Activated CD8-positive, alpha-beta T cell treated with anti-CD3 and anti-CD28 coated beads, Interleukin-2, amount 10 ng/mL, durations not matched to agents 7 days and 5 days (primary cell): ENCODE measurements around the gene MAGEB18. TPM values are rescaled to one million over a fixed set of nuclear protein-coding genes. Genes with fewer than 3 reads are reported as not detected.

Experiments used
- ATAC-seq: fragments of 150-1000 bp; cut with Tn5 transposase; one replicate; pipeline ENCODE4 v1.10.0; 2021; ENCODE audit warnings: moderate library complexity
- CTCF ChIA-PET: fragments of 350-600 bp; sonication (Branson Sonifier 250); formaldehyde crosslinking; loops from one replicate; lab custom pipeline; 2021; ENCODE audit warnings: antibody characterized with exemption; lab: Charles Lee
- POLR2A ChIA-PET: fragments of 350-600 bp; sonication (Branson Sonifier 250); formaldehyde crosslinking; loops from one replicate; lab custom pipeline; 2021; ENCODE audit warnings: antibody characterized with exemption; lab: Charles Lee
- DNase-seq: peaks from one replicate; pipeline ENCODE4 v3.0.0-alpha.2; 2020
- H3K27ac Mint-ChIP-seq: one replicate; pipeline ENCODE4 v1.8.0; 2021; ENCODE audit warnings: mild to moderate bottlenecking, mixed read lengths
- H3K27me3 Mint-ChIP-seq: one replicate; pipeline ENCODE4 v1.8.0; 2021; ENCODE audit warnings: low read depth, mixed read lengths
- H3K36me3 Mint-ChIP-seq: one replicate; pipeline ENCODE4 v1.8.0; 2021; ENCODE audit warnings: low read depth, mixed read lengths
- H3K4me1 Mint-ChIP-seq: one replicate; pipeline ENCODE4 v1.8.0; 2021; ENCODE audit warnings: low read depth, mixed read lengths
- H3K4me3 Mint-ChIP-seq: one replicate; pipeline ENCODE4 v1.8.0; 2021; ENCODE audit warnings: mild to moderate bottlenecking, mixed read lengths
- H3K9me3 Mint-ChIP-seq: one replicate; pipeline ENCODE4 v1.8.0; 2022; ENCODE audit warnings: mixed read lengths; ENCODE audit not compliant: insufficient read depth
- total RNA-seq, 2 experiments: library from RNA; stranded (reverse); gene quantifications; one replicate each; pipeline ENCODE4 v1.2.3, GENCODE V29; 2021

The MAGEB18 gene
- not detected for total RNA-seq

DNA sequence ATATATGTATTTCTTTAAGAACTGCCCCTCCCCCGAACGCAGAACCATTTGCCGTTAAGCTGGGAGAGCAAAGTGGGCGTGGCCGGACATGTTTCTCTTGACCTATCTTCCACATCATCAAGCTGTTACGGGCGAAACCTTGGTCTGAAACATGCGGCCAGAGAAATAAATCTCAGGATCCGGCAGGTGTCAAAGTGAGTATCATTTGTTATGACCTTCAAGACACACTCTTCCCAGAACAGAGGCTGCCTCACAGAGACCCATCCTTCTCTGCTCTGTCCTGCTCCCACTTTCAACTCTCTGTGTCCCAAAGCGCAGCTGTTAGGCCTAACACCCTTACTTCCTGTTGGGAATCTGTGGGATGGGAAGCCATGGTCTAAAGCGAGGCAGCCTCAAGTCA lies at the start of gene MAGEB18:
Gene MAGEB18 (plus strand): TSS at position 70 of the 400 bp plus-strand sequence. CDS start 643 bp downstream, outside the sequence.
- Mint-ChIP-seq H3K4me1 (no peaks in the 10 kb centered on the region), H3K9me3 (no peaks in the 10 kb centered on the region), H3K27ac (no peak within 1 kb of the TSS), H3K4me3 (no peak within 1 kb of the TSS), H3K27me3 (no peaks in the 10 kb centered on the region), H3K36me3 (no peaks in the 10 kb centered on the region)
- POLR2A ChIA-PET = no interaction called here
- CTCF ChIA-PET = no interaction called here
- no peak for DNase-seq
- no peak for ATAC-seq

- Mint-ChIP-seq H3K4me3 (no peak overlapping the region), H3K27me3 (no peaks in the 10 kb centered on the region), H3K36me3 (no peaks in the 10 kb centered on the region), H3K27ac (no peak overlapping the region), H3K4me1 (no peaks in the 10 kb centered on the region), H3K9me3 (no peaks in the 10 kb centered on the region)
- CTCF ChIA-PET = no interaction called here
- POLR2A ChIA-PET = no interaction called here
- ATAC-seq (no peak), DNase-seq (no peak)
Observed at GRCh38 chrX:26100421-26100920, 37.7 kb upstream of the MAGEB18 start.

GRCh38 chrX:26109142-26109541 lies 29.0 kb upstream of the MAGEB18 start:
- no peaks in the 10 kb centered on the region for H3K9me3 Mint-ChIP-seq
- H3K4me1 Mint-ChIP-seq = no peaks in the 10 kb centered on the region
- H3K4me3 Mint-ChIP-seq = no peak overlapping the region
- no peaks in the 10 kb centered on the region for H3K27me3 Mint-ChIP-seq
- ChIA-PET CTCF (no interaction called here), POLR2A (no interaction called here)
- DNase-seq (no peak), ATAC-seq (no peak)
- no peak overlapping the region for H3K27ac Mint-ChIP-seq
- H3K36me3 Mint-ChIP-seq = no peaks in the 10 kb centered on the region

GRCh38 chrX:26146024-26146423 lies 7.9 kb downstream of the MAGEB18 start:
- H3K4me1 Mint-ChIP-seq = no peaks in the 10 kb centered on the region
- no peaks in the 10 kb centered on the region for H3K9me3 Mint-ChIP-seq
- no peaks in the 10 kb centered on the region for H3K27me3 Mint-ChIP-seq
- H3K27ac Mint-ChIP-seq = no peak overlapping the region
- ATAC-seq (no peak), DNase-seq (no peak)
- CTCF ChIA-PET = no interaction called here
- POLR2A ChIA-PET = no interaction called here
- H3K4me3 Mint-ChIP-seq = no peak overlapping the region
- no peaks in the 10 kb centered on the region for H3K36me3 Mint-ChIP-seq

DNA sequence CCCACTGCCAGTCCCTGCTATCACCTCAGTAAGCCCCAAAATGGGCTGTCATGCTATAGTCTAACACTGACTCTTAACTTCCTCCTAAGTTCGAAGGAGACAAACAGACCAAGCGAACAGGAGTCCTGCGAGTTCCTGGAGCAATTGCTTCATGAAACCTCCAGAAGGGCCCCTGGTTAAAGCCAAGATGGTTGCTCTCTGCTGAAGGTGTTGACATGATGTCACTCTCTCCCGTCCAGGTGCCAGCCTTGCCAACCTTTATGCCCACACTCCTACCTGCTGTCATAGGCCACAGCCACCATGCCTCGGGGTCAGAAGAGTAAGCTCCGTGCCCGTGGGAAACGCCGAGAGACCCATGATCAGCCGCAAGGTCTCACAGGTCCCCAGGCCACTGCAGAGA lies 22.2 kb downstream of the MAGEB18 start, which contains the start of gene MAGEB6B:
Gene MAGEB6B (plus strand): TSS at position 301 of the 400 bp plus-strand sequence. CDS start 0 bp downstream, at position 301.
- POLR2A ChIA-PET = no interaction called here
- CTCF ChIA-PET = no interaction called here

More for the DNA sequence above, 22.2 kb downstream of the MAGEB18 start, which contains the start of gene MAGEB6B:
- no peak for ATAC-seq
- Mint-ChIP-seq H3K9me3 (peaks cover 4% of the 10 kb centered on the region), H3K36me3 (no peaks in the 10 kb centered on the region), H3K27me3 (no peaks in the 10 kb centered on the region), H3K27ac (no peak within 1 kb of the TSS), H3K4me1 (no peaks in the 10 kb centered on the region), H3K4me3 (no peak within 1 kb of the TSS)
- DNase-seq = no peak

Other genes with a start within 250 kb of the MAGEB18 start
- not detected for gene MAGEB6B, start 22.3 kb downstream of the MAGEB18 start, total RNA-seq
- not detected for gene MAGEB6, start 54.1 kb downstream of the MAGEB18 start, total RNA-seq
- not detected for gene MAGEB5, start 77.8 kb downstream of the MAGEB18 start, total RNA-seq